Fibroblast of the aortic adventitia (primary cell): ENCODE measurements around the gene WNT9A. TPM values are rescaled to one million over a fixed set of nuclear protein-coding genes. Genes with fewer than 3 reads are reported as not detected.
"Not testable (repeated sequence)": the region's sequence is repeated elsewhere in the genome, so short reads cannot be mapped to it uniquely, and the experiment has no call there.

Experiments
- DNase-seq: peaks from one replicate; pipeline ENCODE4 v3.0.0-alpha.2; 2010; ENCODE audit warnings: low read depth
- H3K4me3 ChIP-seq: 2 replicates; pipeline ENCODE4 v1.5.1; 2011; ENCODE audit warnings: low read depth, mild to moderate bottlenecking, control low read depth, low read length, moderate library complexity
- total RNA-seq: library from RNA; depleted of rRNA; stranded (reverse); fragments of >200 nt; gene quantifications from 2 replicates; pipeline ENCODE4 v1.2.3, GENCODE V29; 2012; ENCODE audit warnings: low replicate concordance
- TF ChIP-seq, protein P1 (sequence below): IDR thresholded peaks from 2 replicates; pipeline ENCODE4 v1.5.1; 2011; ENCODE audit warnings: mild to moderate bottlenecking, low read length, control low read depth, inconsistent platforms; ENCODE audit not compliant: insufficient read depth

The WNT9A gene
- total RNA-seq, 1 donor: 0.99 TPM

DNA sequence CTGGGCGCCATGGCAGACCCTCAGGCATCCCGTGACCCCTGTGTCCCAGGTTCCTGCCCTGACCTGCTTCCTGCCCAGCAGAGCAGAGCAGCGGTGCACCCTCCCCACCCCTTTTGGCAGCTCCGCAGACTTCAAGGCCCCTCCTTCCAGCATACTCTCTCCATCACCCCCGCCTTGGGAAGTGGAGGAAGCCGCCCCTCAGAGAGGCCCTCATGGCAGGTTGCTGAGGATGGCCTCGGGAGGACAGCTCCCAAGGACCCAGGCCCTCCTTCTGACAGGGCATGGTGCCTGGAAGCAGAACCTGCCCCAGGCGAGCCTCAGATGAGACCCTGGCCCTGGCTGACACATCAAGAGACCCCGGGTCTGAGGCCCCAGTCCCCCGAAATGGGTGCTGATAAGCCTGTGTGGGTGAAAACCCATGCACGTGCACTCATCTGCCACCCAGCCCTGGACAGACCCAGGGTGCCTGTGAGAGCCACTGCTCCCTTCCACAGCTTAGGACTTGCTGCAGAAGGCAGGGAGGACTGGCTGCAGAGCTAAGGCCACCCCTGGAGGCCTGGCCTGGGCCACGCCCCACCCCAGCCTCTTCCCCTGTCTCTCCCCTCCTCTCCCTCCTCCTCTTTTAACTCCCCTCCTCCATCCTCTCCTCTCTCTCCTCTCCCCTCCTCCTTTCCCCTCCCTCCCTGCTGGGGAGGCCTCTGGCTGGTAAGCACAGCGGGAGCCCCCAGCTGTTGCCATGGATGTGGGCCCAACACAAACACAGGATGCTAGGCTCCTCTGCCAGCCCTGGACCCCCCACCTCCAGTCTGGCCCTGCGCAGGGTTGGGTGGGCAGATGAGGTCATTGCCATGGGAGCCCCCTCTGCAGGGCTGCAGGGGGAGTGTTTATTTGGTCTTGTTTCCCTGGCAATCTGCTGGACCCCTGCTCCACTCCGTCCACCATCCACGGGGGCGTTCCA is 33.7 kb downstream of the WNT9A start:
- no peak for DNase-seq
- TF ChIP-seq, protein P1, sequence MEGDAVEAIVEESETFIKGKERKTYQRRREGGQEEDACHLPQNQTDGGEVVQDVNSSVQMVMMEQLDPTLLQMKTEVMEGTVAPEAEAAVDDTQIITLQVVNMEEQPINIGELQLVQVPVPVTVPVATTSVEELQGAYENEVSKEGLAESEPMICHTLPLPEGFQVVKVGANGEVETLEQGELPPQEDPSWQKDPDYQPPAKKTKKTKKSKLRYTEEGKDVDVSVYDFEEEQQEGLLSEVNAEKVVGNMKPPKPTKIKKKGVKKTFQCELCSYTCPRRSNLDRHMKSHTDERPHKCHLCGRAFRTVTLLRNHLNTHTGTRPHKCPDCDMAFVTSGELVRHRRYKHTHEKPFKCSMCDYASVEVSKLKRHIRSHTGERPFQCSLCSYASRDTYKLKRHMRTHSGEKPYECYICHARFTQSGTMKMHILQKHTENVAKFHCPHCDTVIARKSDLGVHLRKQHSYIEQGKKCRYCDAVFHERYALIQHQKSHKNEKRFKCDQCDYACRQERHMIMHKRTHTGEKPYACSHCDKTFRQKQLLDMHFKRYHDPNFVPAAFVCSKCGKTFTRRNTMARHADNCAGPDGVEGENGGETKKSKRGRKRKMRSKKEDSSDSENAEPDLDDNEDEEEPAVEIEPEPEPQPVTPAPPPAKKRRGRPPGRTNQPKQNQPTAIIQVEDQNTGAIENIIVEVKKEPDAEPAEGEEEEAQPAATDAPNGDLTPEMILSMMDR: no peak

DNA sequence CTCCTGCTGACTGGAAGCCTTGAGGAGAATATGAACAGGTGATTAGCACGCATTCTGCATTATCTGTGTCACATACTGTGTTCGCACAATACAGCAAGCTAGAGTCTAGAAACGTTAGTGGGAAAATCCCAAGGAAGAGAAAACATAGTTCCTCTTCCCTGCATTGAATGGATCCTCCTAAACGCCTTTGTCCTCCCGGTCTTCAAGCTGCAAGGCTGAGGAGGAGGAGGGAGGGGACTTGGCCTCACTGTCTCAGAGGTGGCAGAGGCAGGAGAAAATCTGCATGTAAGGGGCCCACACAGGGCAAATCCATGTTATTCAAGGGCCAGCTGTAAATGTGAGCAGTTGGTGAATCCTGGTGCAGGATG is 34.4 kb downstream of the WNT9A start:
- TF ChIP-seq, protein P1: no peak
- H3K4me3 ChIP-seq: no peak overlapping the region
- DNase-seq: no peak

More for the DNA sequence above, 33.7 kb downstream of the WNT9A start:
- no peak overlapping the region for H3K4me3 ChIP-seq

DNA sequence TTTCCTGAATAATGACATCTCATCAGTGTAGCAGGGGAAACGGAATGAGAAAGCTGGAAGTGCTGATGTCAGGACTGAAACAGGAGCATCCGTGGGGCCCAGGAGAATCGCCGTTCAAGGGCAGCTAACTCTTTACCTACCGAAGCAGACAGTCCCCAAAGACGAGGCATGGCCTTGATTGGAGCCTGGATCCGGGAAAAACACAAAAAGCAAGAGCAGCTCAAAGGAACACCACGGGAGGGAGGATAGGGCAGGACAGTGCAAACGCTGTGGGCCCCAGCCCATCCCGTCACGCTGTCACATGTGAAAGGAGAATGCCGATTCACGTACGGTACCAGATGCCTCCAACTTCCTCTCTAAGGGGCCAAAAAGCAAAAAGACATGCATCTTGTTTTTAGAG is 34.9 kb downstream of the WNT9A start:
- no peak overlapping the region for H3K4me3 ChIP-seq
- no peak for DNase-seq
- TF ChIP-seq, protein P1: no peak

DNA sequence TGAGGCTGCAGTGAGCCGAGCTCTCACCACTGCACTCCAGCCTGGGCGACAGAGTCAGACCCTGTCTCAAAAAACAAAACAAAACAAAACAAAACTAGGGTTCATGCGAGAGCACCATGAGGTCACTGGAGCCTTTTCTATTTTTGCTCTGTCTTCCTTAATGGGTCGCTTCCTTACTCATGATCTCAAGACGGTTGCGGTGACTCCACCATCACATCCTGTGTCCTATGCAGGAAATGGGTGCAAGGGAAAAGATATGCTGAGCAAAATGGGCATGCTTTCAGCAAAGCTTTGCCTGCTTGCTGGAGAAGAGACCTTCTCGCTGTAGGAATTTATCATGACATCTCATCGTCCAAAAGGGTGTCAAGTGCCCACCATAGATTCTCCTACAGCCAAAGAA is 36.4 kb downstream of the WNT9A start:
- DNase-seq: no peak
- TF ChIP-seq, protein P1: no peak
- H3K4me3 ChIP-seq: no peak overlapping the region

DNA sequence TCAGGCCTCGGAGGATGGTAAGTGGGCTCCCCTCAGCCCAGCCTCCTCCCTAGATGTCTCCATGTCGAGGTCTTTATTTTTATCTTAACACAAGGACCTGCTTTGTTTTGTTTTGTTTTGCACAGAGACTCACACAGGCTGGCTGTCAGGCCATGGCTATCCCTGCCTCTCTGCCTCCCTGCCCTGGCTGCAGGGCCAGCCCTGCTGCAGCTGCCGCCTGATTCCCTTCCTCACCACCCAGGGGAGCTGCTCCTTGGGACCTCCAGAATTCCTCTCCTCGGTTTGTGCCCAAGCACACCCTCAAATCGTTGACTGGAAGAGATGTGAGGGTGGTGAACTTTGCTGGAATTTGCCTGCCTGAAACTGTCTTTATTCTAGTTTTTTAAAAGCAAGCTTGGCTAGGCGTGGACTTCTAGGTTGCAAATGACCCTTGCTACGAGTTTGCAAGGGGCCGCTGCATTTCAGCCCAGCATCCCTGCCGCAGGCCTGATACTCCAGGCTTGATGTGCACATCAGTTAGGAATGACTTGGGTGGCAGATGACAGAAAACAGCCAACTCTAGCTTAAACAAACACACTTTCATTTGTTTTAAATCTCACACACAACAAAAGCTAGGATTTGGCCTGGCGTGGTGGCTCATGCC is 37.1 kb downstream of the WNT9A start:
- TF ChIP-seq, protein P1: peak; percentile 20
- peak; percentile 8 for DNase-seq
- H3K4me3 ChIP-seq: no peak overlapping the region

DNA sequence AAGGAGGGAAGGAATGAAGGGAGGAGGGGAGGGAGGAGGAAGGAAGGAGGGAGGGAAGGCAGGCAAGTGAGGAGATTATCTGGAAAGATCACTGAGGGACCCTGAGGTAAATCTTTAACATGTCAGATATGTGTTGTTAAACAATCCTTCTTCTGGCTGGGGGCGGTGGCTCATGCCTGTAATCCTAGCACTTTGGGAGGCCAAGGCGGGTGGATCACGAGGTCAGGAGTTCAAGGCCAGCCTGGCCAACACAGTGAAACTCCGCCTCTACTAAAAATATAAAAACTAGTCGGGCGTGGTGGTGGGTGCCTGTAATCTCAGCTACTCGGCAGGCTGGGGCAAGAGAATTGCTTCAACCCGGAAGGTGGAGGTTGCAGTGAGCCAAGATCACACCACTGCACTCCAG is 37.8 kb downstream of the WNT9A start:
- DNase-seq, H3K4me3 ChIP-seq: not testable (repeated sequence)

DNA sequence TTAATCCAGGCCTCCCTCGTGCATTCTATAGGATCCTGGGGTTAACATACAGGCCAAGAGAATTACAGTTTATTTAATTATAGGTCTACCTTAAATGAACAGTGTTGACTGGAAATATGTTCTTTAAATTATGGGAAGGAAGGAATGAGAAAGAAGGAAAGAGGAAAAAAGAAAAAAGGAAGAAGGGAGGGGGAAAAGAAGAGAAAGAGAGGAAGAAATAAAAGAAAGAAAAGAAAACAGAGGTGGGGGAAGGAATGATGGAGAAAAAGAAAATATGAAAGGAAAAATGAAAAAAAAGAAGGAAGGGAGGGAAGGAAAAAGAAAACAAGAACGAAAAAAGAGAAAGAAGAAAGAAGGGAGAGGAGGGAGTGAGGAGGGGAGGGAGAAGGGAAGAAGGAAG is 38.5 kb downstream of the WNT9A start:
- no peak overlapping the region for H3K4me3 ChIP-seq
- TF ChIP-seq, protein P1: no peak
- DNase-seq: no peak
